HG02885 (cell line): Measurements from ENCODE around the gene LITAF.
"Not testable (repeated sequence)": the region's sequence is repeated elsewhere in the genome, so short reads cannot be mapped to it uniquely, and the experiment has no call there.

Source experiments
- ATAC-seq: cut with Tn5 transposase; IDR thresholded peaks from one replicate; pipeline ENCODE4 v1.9.1; 2021; ENCODE audit warnings: mild to moderate bottlenecking; ENCODE audit not compliant: unreplicated experiment, poor library complexity

LITAF gene

DNA sequence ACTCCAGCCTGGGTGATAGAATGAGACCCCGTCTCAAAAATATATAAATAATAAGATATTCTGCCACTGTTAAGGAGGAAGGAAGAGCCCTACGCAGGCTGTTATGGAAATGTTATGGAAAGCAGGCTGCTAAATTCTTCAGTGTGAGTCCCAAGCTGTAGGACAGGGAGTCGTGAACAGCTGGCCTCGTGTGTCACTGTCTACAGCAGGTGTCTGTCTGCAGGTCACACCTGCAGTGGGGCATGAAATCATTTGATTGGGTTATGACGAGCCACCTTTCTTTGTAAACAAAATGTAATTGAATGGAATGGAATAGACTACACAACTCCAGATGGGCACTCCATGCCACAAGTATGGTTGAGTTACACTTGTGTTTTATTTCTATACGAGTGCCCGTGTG is 15.6 kb upstream of the LITAF start:
- ATAC-seq = no peak

DNA sequence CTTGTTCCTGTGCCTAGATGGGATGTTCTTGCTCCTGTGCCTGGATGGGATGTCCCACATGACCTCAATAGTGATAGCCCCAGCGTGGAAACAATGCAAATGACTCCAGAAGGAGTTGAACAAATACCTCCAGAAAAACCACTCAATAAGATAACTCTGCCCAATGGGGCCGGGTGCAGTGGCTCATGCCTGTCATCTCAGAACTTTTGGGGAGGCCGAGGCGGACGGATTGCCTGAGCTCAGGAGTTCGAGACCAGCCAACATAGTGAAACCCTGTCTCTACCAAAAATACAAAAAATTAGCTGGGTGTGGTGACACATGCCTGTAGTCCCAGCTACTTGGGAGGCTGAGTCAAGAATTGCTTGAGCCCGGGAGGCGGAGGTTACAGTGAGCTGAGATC is 15.2 kb upstream of the LITAF start:
- no peak for ATAC-seq

DNA sequence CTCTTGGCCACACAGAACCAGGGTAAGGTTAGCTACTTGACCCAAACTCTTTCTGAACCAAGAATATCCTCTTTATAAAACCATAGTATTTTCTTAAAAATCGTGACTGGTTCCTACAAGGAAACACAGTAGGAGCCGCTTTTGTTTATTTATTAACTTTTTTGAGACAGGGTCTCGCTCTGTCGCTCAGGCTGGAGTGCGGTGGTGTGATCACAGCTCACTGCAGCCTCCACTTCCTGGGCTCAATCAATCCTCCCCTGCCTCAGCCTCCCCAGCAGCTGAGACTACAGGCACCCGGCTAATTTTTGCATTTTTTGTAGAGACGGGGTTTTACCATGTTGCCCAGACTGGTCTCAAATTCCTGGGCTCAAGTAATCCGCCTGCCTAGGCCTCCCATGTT is 14.7 kb upstream of the LITAF start:
- ATAC-seq = no peak

DNA sequence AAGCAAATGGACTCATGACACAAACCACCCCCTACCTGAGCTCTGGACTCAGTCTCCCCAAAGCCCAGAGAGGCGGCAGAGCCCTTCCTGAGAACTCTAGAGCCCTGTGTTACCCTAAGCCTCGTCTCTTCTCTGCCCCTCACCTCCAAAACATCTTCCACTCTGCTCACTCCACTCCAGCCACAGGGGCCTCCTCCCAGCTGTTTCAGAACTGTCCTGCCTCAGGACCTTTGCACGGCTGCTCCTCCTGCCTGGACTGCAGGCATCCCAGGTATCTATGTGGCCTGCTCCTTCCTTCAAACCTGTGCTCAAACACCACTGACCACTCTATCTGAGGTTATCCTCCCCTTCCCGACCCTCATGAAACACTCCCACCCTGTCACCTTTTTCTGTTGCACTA is 12.9 kb upstream of the LITAF start:
- no peak for ATAC-seq

DNA sequence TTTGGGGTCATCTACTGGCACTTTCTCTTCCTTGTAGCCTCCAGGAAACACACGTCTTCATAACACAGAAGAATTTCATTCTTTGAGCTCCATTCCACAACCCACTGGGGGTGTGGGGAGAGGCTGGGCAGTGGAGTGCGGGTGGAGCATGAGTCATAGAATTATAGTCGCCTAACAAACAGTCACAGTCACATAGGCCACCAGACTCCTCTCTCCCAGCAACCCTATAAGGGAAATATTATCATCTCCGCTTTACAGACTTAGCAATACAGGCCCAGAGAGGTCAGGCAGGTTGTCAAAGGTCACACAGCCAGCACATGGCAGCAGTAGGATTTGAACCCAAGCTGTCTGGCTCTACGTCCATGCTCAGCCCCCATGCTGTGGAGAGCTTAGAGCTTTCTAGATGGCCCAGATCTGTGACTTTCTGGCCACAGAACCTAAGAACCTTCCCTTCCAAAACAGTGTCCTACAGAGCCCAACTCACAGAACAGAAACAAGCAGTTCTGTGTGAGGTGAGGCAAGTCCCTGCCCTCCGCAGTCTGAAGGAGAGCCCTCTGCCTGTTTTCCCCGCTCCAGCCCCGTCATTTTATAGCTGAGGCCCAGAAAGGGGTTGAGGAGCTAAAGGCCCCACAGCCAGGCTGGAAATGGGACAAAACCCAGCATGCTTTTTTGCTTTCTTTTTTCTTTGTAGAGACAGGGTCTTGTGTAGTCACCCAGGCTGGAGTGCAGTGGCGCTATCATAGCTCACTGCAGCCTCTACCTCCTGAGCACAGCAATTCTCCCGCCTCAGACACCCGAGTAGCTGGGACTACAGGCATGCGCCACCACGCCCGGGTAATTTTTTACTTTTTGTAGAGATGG is 10.7 kb upstream of the LITAF start:
- no peak for ATAC-seq

DNA sequence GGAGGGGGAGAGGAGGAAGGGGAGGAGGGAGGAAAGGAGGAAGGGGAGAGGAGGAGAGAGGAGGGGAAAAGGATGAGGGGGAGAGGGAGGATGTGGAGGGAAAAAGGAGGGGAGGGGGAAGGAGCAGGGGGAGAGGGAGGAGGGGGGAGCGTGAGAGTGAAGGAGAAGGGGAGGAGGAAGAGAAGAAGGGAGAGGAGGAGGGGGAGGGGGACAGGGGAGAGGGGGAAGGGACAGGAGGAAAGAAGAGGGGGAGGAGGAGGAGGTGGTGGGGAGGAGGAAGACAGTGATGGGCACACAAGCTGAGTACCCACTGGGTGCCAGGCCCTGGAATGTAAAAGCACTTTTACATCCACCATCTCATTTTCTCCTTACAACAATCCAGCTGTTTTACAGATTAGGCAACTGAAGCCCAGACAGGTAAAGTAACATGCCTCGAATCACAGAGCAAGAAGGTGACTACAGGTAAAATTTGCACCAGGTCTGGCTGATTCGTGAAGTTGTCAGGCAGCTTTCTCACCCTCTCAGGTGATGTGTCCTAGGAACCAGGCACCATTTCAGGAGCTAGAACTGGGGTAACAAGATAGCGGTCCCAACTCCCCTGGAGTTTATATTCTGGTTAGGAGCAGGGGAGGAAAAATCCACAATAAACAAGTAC is 10.0 kb upstream of the LITAF start:
- ATAC-seq = no peak

DNA sequence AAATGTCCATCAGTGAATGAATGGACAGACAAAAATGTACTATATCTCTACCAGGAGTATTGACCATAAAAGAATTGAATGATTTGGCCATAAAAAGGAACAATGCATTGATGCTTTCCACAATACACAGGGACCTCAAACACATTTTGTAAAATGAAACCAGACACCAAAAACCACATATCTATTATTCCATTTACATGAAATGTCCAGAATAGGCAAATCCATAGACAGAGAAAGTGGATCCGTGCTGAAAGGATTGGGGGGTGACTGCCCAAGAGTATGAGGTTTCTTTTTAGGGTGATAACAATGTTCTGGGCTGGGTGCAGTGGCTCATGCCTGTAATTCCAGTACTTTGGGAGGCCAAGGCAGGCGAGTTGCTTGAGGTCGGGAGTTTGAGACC is 6.9 kb upstream of the LITAF start:
- no peak for ATAC-seq

DNA sequence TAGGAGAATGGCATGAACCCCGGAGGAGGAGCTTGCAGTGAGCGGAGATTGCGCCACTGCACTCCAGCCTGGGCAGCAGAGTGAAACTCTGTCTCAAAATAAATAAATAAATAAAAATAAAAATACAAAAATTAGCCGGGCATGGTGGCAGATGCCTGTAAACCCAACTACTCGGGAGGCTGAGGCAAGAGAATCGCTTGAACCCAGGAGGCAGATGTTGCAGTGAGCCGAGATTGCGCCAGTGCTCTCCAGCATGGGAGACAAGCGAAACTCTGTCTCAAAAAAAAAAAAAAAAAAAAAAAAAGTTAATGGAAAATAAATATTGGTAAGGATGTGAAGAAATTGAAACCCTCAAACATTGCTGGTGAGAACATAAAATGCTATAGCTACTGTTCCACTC is 6.4 kb upstream of the LITAF start:
- not testable (repeated sequence) for ATAC-seq

DNA sequence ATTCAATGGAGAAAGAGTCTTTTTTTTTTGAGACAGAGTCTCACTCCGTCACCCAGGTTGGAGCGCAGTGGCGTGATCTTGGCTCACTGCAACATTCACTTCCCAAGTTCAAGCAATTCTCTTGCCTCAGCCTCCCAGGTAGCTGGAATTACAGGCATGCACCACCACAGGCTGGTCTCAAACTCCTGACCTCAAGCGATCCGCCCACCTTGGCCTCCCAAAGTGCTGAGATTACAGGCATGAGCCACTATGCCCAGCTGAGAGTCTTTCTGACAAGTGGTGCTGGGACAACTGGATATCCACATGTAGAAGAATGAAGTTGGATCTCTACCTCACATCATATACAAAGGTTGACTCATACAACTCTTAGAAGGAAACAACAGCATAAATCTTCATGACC is 4.9 kb upstream of the LITAF start:
- not testable (repeated sequence) for ATAC-seq

DNA sequence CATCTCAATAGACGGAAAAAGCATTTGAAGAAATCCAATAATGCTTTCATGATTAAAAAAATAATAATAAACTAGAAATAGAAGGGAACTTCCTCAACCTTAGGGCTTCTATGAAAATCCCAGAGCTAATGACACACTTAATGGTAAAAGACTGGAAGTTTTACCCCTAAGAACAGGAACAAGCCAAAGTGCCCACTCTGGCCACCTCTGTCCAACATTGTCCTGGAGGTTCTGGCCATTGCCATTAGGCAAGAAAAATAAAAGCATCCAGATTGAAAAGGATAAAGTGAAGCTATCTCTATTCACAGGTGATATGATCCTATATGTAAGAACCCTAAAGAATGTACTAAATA is 2.5 kb upstream of the LITAF start:
- ATAC-seq = no peak

DNA sequence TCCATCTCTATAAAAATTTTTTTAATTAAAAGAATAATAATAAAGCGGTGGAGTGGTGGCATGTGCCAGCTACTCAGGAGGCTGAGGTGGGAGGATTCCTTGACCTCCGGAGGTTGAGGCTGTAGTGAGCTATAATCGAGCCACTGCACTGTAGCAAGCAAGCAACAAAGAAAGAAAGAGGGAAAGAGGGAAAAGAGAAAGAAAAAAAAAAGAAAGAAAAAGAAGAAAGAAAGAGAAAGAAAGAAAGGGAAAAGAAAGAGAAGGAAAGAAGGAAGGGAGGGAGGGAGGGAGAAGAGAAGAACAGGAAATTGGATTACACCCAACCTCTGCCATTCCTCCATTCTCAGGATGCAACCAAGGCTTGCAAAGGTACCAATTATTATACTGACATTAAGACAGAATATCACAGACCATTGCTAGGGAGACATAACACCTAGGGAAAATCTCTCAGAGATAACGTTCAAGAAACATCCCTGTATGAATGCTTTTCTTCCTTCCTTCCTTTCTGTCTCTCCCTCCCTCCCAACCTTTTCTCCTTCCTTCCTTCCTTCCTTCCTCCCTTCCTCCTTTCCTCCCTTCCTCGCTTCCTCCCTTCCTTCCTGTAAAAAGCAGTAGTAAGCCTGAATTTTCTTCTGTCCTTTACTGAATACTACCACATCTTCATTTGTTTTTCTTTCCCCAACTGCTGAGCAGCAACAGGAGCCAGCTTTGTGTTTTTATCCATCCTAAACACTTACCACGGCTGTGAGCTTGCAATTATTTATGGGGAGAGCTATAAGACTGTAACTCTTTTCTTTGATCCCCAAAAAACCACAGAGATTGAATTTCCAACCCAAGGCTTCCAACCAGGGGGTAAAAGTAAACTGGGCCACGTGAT is 1.8 kb upstream of the LITAF start:
- no peak for ATAC-seq

DNA sequence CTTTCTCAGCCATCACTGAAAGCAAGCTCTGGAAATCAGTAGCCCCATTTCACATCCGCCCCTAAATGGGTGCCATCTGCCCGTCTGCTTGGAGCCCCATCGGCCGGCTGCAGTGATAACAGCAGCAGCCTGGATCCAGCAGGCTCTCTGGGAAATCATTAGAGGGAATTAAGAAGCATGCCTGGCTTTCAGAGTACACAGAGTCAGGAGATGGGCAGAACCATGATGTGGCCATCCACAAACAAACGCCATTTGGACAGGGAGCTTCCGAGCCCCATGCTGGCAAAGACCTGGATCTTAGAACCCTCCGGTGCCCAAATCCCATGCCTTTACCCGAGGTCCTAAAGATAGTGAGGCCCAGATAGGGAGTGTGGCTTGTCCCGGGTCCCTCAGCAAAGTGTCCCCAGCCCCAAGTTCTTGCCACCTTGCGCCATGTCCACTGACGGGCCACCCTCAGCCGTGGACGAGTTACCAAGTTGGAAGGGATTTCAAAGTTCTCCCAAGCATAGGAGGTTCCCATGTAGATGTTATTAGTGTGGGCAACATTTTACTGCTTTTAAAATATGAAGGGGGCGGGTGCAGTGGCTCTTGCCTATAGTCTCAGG is 1.0 kb upstream of the LITAF start:
- ATAC-seq = no peak

DNA sequence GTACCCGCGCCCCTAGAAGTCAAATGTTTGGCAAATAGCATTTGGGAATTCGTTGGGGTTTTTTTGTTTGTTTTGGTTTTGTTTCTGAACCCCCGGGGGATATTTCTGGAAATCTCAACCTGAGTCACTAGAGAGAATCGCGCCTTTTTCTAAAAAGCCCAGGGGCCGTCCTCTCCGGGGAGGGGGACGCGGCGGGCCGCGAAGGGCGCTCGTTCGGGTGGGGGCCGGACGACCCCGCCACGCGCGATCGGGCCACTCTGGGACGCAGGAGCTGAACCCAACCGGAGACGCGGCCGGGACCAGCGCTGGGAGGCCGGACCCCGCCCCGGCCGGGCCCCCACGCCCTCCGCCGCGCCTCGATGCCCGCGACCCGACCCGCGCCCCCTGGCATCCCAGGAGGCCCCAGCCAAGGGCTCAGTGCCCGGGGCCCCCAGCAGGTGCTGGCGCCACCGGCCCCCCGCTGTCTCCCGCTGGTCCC is 302 bp downstream of the LITAF start:
- ATAC-seq = peak; percentile 26

DNA sequence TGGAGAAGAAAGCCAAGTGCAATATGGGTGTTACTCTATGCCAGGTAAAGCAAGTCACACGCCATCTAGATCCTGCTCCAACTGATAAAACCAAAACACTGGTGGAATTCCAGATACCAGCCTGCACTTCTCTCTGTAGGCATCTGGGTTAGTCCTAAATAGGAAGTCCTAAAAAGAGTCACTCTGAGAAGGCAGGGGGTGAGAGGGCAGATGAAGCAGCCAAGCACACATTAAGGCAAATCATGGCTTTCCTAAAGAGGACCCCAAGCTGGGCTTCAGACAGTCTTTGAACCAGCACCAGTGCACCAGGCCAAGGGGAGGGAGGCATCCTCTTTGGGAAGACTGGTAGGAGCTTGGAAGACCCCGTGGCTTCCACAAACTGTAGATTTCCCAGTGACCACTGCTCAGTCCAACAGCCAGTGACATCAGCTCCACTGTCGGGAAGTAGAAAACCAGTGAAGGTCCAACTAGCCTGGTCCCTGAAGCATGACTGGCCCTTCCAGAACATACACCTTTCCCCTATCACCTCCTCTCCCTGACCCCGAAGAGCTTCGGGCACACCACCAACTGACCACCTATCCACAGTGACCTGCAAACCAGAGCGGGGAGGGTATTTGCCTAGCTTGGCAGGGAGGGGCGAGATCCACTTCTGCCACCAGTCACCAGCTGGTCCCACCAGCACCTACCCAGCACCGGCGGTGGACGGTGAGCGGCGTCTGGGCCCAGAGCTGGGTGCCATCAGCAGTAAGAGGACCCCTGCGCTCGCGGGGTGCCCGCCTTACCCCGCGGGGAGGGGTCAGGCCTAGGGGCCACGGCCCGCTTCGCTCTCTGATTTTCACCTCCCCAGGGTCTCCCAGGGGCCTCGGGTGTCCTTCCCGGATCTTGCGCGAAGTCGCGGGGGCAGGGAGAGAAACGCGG is 1.0 kb downstream of the LITAF start:
- no peak for ATAC-seq

DNA sequence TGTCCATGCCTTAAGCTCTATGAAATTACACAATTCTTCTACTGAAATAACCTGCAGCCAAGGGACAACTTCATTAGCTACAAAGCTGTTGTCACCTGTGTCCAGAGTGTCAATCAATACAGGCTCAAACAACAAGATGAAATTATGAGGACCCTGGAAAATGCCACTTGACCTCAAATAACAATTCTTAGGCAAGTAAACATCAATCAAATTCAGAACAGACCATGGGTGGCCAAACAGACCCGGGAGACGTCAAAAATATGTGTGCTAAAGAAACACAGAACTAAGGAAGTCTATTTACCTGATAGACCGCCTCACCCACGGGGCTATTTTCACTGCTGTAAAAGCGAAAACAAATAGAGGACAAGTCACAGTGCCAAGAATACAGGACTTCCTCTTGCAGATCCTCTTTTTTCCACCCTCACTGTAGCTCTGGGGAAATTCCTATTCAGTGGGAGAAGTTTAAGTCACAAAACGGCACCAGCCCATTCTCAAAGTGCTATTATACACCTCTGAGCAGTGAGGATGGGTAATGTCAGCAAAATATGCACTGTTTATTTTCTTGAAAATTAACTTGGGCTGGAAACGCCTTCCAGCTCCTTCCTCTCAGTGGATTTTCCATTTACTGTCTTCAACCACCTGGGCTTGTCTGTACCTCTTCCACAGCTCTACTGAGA is 2.7 kb downstream of the LITAF start:
- no peak for ATAC-seq

DNA sequence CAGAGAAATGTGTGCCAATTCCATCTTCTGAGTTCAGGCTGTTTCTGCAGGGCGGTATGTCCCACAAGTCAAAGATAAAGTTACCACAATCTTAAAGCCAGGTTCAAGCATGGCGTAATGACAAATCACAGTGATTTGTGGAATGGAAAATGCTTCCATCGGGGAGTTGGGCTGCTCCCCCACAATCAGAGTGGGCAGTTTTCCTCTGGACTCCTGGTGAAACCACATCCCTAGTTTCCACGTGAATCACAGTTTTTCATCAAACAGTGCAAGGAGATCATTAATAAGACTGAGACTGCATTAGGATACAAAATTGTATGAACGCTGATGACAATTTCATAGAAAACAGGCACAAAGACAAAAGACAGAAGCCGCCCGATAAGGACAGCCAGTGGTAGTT is 3.6 kb downstream of the LITAF start:
- no peak for ATAC-seq

DNA sequence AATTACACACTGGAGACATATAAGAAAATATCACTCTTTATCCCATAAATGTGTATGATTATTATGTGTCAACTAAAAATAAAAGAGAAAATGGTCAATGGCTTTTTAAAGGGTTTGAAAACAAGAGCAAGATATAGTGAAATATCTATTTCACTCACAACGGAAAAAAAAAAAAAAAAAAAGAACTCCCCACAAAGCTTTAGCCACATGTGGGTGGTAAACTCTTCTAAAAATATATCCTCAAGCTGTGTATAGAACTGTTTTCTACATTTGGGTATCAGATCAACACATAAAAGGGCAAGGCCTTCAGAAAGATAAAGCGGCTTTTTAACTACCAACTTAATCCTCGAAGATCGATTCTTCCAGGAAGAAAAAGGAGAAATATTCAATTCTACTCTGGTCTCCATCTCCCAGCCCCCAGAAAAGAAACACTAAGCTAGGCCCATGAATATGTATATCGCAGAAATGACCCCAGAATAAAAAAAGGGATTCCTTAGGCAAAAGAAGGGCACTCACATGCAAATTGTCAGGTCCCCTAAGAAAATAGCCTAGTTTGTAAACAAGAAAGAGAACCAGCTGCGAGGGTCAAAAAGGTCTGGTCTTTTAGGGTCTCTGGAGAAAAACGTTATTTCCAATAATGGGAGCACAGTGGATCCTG is 4.4 kb downstream of the LITAF start:
- no peak for ATAC-seq

DNA sequence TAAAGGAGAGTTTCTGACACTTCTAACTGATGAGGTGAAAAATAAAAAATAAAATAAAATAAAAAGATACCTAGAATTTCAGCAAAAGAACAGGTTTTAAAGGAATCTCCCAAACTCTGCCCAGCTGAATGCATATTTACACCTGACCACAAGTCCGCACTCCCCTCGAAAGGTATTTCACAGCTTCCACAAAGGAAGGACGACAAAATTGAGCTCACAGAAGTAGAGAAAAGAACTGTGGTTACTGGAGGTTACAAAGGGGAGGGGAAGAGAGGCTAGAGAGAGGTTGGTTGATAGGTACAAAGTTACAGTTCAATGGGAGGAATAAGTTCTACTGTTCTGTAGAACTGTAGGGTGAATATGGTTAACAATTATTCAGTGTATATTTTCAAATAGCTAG is 5.0 kb downstream of the LITAF start:
- ATAC-seq = no peak
